Measurements from ENCODE around the gene SNAP29.

- TF ChIP-seq EZH2 (IDR thresholded peaks at IDR 0.05; ENCODE audit: low read length, unreplicated experiment) (no peak), CTCF (conservative IDR thresholded peaks at IDR 0.05; ENCODE audit: low read depth, low read length) (no peak), EZH2phosphoT487 (IDR thresholded peaks at IDR 0.05; ENCODE audit: borderline replicate concordance, low read length) (no peak)
Observed at GRCh38 chr22:20906387-20906767, 47.6 kb downstream of the SNAP29 start.

All from PC-3 (cell line).